K562 (cell line): ENCODE data around the gene CAMK2A. TPM values are rescaled to one million over a fixed set of nuclear protein-coding genes. Genes with fewer than 3 reads are reported as not detected.

ENCODE experiments used
- CBX5 ChIP-seq: IDR thresholded peaks from 2 replicates; pipeline ENCODE4 v1.6.1; 2014; ENCODE audit warnings: low read depth, borderline replicate concordance
- MIER1 ChIP-seq: fragments of 450-650 bp; IDR thresholded peaks from 2 replicates; pipeline ENCODE4 v1.6.1; 2016; ENCODE audit warnings: antibody characterized with exemption, mild to moderate bottlenecking, low read depth
- NR0B1 ChIP-seq: fragments of 450-650 bp; IDR thresholded peaks from one replicate; pipeline ENCODE4 v1.6.1; 2018; ENCODE audit warnings: mild to moderate bottlenecking, moderate library complexity; ENCODE audit not compliant: partially characterized antibody
- NUFIP1 ChIP-seq: fragments of 450-650 bp; IDR thresholded peaks from 2 replicates; pipeline ENCODE4 v1.6.1; 2018; ENCODE audit not compliant: partially characterized antibody
- ZNF766 ChIP-seq: fragments of 200-800 bp; sonication (Bioruptor generic); conservative IDR thresholded peaks from 2 replicates; pipeline ENCODE4 v1.6.1; 2016; ENCODE audit warnings: missing genetic modification characterization, missing compliant biosample characterization
- polyA plus RNA-seq, 8 experiments: library from polyadenylated mRNA; depleted of rRNA in 4 of 8; stranded (reverse) in 5 of 8; unstranded in 3 of 8; fragments of >200 nt; fragmentation: Nextera tagmentation in 2 of 8; fragmentation: Illumina TruSeq in 1 of 8; extraction: Ambion mirVana in 2 of 8; extraction: Trizol in 1 of 8; gene quantifications; 2 replicates each; pipeline versions ENCODE4 v1.2.1 to v1.2.3, GENCODE V29; 2011 to 2014; ENCODE audit warnings: inconsistent platforms in 1 of 8, missing spikeins in 1 of 8
- total RNA-seq, 7 experiments: library from RNA; depleted of rRNA in 6 of 7; stranded (reverse); fragments of >200 nt in 6 of 7; fragmentation: Illumina TruSeq in 2 of 7; extraction: Trizol in 2 of 7; gene quantifications; 2 replicates each; pipeline versions ENCODE4 v1.2.1 to v1.2.3, GENCODE V29; 2011 to 2021; ENCODE audit warnings: low replicate concordance in 1 of 7
- TF ChIP-seq, protein P1 (sequence below): fragments of 450-650 bp; IDR thresholded peaks from 2 replicates; pipeline ENCODE4 v1.6.1; 2016; ENCODE audit warnings: low read depth
- TF ChIP-seq, protein P2 (sequence below): fragments of 250-450 bp; sonication (Bioruptor Pico); IDR thresholded peaks from 2 replicates; pipeline ENCODE4 v1.5.0; 2021; ENCODE audit warnings: mild to moderate bottlenecking, moderate library complexity
- TF ChIP-seq, protein P3 (sequence below), 2 experiments: fragments of 200-800 bp in 1 of 2; sonication (Bioruptor generic) in 1 of 2; sonication (generic) in 1 of 2; formaldehyde crosslinking in 1 of 2; IDR thresholded peaks in 1 of 2; conservative IDR thresholded peaks in 1 of 2; 2 replicates each; pipeline versions ENCODE4 v1.5.0 to v1.6.1; 2016 to 2020; ENCODE audit warnings: missing compliant biosample characterization in 1 of 2, missing genetic modification characterization in 1 of 2, missing genetic modification reagents in 1 of 2

Gene CAMK2A
- total and polyA plus RNA-seq, 9 of the 15 experiments (the other 6 are each of a cell fraction or from before 2014, with no cell fraction given): 0.01 to 0.18 (median 0.04) TPM; not detected in 6

DNA sequence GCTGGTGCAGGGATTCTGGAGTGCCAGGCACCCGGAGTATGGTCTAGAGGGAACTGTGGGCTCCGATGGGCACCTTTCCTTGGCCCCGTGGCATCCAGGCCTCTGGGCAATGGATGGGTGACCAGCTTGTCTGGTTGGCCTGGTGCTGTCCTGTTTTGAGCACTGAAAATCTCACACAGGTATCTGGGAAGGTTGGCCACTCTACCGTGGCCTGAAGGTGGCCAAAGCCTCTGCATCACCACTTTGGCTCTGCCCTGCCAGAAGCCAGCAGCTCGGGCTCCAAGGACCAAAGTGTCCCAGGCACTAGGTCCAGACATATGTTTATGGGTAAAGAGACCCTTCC, 70.9 kb downstream of the CAMK2A start (continued):
- TF ChIP-seq NR0B1 (no peak), MIER1 (no peak), CBX5 (no peak), NUFIP1 (no peak), ZNF766 (CRISPR knock-in tag) (no peak)
- TF ChIP-seq, protein P1, sequence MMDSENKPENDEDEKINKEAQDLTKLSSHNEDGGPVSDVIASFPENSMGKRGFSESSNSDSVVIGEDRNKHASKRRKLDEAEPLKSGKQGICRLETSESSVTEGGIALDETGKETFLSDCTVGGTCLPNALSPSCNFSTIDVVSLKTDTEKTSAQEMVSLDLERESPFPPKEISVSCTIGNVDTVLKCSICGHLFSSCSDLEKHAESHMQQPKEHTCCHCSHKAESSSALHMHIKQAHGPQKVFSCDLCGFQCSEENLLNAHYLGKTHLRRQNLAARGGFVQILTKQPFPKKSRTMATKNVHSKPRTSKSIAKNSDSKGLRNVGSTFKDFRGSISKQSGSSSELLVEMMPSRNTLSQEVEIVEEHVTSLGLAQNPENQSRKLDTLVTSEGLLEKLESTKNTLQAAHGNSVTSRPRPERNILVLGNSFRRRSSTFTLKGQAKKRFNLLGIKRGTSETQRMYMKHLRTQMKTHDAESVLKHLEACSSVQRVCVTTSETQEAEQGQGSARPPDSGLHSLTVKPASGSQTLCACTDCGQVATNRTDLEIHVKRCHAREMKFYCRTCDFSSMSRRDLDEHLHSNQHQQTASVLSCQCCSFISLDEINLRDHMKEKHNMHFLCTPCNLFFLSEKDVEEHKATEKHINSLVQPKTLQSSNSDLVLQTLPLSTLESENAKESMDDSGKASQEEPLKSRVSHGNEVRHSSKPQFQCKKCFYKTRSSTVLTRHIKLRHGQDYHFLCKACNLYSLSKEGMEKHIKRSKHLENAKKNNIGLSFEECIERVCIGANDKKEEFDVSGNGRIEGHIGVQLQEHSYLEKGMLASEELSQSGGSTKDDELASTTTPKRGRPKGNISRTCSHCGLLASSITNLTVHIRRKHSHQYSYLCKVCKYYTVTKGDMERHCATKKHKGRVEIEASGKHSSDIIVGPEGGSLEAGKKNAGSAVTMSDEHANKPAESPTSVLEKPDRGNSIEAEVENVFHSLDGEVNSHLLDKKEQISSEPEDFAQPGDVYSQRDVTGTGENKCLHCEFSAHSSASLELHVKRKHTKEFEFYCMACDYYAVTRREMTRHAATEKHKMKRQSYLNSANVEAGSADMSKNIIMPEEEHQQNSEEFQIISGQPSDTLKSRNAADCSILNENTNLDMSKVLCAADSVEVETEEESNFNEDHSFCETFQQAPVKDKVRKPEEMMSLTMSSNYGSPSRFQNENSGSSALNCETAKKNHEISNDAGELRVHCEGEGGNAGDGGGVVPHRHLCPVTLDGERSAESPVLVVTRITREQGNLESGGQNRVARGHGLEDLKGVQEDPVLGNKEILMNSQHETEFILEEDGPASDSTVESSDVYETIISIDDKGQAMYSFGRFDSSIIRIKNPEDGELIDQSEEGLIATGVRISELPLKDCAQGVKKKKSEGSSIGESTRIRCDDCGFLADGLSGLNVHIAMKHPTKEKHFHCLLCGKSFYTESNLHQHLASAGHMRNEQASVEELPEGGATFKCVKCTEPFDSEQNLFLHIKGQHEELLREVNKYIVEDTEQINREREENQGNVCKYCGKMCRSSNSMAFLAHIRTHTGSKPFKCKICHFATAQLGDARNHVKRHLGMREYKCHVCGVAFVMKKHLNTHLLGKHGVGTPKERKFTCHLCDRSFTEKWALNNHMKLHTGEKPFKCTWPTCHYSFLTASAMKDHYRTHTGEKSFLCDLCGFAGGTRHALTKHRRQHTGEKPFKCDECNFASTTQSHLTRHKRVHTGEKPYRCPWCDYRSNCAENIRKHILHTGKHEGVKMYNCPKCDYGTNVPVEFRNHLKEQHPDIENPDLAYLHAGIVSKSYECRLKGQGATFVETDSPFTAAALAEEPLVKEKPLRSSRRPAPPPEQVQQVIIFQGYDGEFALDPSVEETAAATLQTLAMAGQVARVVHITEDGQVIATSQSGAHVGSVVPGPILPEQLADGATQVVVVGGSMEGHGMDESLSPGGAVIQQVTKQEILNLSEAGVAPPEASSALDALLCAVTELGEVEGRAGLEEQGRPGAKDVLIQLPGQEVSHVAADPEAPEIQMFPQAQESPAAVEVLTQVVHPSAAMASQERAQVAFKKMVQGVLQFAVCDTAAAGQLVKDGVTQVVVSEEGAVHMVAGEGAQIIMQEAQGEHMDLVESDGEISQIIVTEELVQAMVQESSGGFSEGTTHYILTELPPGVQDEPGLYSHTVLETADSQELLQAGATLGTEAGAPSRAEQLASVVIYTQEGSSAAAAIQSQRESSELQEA: no peak
- TF ChIP-seq, protein P2, sequence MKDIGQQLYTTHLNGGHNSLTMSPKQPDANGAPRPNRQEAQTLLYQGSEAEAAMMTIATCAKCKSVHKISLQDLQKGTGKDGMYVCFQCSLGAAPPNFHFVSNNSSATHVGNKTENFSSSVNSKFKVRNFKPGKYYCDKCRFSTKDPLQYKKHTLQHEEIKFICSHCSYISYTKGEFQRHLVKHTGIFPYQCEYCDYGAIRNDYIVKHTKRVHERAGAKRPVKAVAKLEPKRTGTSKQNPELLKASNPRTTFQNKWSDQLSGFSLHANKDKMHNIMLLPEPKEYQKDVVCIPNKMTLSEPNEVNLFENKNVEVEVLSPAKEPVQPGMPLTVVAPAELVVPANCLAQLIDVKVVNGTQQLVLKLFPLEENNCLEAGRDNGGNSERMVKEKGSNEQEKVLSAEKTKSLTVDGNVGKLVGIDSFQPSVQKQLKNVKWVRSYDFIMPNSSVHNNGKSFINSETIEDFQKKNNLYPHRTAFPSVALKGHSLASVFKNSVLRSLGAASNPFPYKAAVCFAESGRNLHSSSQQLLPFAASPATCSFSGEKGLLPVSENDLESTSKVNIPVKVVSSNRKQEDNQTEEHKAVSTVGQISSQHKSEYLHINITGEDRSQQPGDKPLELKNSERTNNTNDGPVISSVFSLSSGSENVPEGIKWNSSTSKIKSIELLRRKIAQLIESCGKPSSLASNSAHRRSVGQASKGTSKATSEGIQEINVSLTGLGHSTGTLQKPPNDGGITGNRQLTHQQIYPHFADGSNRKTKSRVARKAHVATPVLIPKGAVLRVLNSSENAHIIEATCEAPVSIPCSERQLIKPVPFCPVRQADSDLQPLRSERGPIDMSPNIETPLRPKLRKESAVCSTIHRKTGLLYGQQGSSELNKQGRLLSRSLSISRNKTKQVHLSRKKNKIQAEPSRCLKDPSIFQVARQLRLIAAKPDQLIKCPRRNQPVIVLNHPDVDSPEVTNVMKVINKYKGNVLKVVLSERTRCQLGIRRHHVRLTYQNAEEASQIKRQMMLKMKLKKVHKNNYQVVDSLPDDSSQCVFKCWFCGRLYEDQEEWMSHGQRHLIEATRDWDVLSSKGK (CRISPR knock-in tag): no peak
- TF ChIP-seq, protein P3, sequence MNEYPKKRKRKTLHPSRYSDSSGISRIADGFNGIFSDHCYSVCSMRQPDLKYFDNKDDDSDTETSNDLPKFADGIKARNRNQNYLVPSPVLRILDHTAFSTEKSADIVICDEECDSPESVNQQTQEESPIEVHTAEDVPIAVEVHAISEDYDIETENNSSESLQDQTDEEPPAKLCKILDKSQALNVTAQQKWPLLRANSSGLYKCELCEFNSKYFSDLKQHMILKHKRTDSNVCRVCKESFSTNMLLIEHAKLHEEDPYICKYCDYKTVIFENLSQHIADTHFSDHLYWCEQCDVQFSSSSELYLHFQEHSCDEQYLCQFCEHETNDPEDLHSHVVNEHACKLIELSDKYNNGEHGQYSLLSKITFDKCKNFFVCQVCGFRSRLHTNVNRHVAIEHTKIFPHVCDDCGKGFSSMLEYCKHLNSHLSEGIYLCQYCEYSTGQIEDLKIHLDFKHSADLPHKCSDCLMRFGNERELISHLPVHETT (CRISPR knock-in tag; conservative IDR thresholded peaks at IDR 0.05 in 1 of 2, IDR thresholded peaks at IDR 0.05 in 1 of 2): no peak
